ENCODE data around the gene VSIG8.

GRCh38 chr1:159804924-159805323 is 57.5 kb downstream of the VSIG8 start:
- TF ChIP-seq PAX5 (IDR thresholded peaks at IDR 0.05; ENCODE audit: insufficient read depth, low read length, severe bottlenecking) (no peak), POLR2AphosphoS5 (IDR thresholded peaks at IDR 0.05; ENCODE audit: low read depth, low read length) (no peak), POLR2A (IDR thresholded peaks at IDR 0.05; ENCODE audit: low read depth, low read length) (no peak)
